ENCODE results near the gene CPNE4.

CPNE4 gene

GRCh38 chr3:132037056-132037455, 2.2 kb upstream of the CPNE4 start:
- DNase-seq (ENCODE audit: insufficient read length, low spot score) (no peak), FAIRE-seq (no peak)
- TF ChIP-seq CTCF (IDR thresholded peaks at IDR 0.05; ENCODE audit: insufficient read depth, missing control alignments), result no peak

GRCh38 chr3:132034097-132034485, 723 bp downstream of the CPNE4 start:
- FAIRE-seq (no peak), DNase-seq (ENCODE audit: insufficient read length, low spot score) (no peak)
- TF ChIP-seq CTCF (IDR thresholded peaks at IDR 0.05; ENCODE audit: insufficient read depth, missing control alignments), result no peak

- no peak for TF ChIP-seq CTCF (IDR thresholded peaks at IDR 0.05; ENCODE audit: insufficient read depth, missing control alignments)
- DNase-seq (ENCODE audit: insufficient read length, low spot score), result no peak
- FAIRE-seq, result no peak
These were observed 1.3 kb downstream of the CPNE4 start for GRCh38 chr3:132033471-132033870.

- DNase-seq (ENCODE audit: insufficient read length, low spot score) (no peak), FAIRE-seq (no peak)
- no peak for TF ChIP-seq CTCF (IDR thresholded peaks at IDR 0.05; ENCODE audit: insufficient read depth, missing control alignments)
These were observed 1.9 kb downstream of the CPNE4 start for GRCh38 chr3:132032959-132033358.

- peak; percentile 91 for TF ChIP-seq CTCF (IDR thresholded peaks at IDR 0.05; ENCODE audit: insufficient read depth, missing control alignments)
- FAIRE-seq (no peak), DNase-seq (ENCODE audit: insufficient read length, low spot score) (peak; percentile 25)
These were observed 5.5 kb downstream of the CPNE4 start for GRCh38 chr3:132029182-132029902.

GRCh38 chr3:132022914-132023313, 11.9 kb downstream of the CPNE4 start:
- no peak for TF ChIP-seq CTCF (IDR thresholded peaks at IDR 0.05; ENCODE audit: insufficient read depth, missing control alignments)
- DNase-seq (ENCODE audit: insufficient read length, low spot score) (no peak), FAIRE-seq (no peak)

GRCh38 chr3:132020058-132020457, 14.8 kb downstream of the CPNE4 start:
- FAIRE-seq, result no peak
- no peak for TF ChIP-seq CTCF (IDR thresholded peaks at IDR 0.05; ENCODE audit: insufficient read depth, missing control alignments)

More at GRCh38 chr3:132020058-132020457, 14.8 kb downstream of the CPNE4 start:
- no peak for DNase-seq (ENCODE audit: insufficient read length, low spot score)

All from D721Med (cell line).